Cerebellar cortex (tissue), 1 donor: Measurements from ENCODE around the gene TMEM203.

Experiments
- DNase-seq: peaks from one replicate; pipeline ENCODE4 v3.0.0-alpha.2; 2015; ENCODE audit warnings: low spot score

Gene TMEM203

DNA sequence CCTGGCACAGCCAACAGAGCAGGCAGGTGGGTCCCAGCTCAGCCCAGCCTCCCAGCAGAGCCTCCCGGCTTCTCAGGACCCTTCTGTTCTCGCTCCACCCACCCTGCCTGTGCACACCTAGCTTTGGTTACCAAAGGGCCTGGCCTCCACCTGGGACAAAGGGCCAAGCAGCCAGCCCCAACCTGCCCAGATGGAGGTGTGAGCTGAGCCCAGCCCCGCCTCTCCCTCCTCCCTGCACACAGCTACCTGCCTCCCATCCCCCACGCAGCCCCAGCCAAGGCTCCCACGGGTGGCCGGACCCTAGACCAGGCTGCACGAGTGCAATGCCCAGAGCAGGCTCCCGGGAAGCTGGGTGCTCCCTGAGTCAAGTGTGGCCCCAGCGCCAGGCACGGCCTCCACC, 10.5 kb downstream of the TMEM203 start:
- no peak for DNase-seq

- DNase-seq: no peak
These were observed 11.1 kb downstream of the TMEM203 start for GRCh38 chr9:137194388-137194787.

DNA sequence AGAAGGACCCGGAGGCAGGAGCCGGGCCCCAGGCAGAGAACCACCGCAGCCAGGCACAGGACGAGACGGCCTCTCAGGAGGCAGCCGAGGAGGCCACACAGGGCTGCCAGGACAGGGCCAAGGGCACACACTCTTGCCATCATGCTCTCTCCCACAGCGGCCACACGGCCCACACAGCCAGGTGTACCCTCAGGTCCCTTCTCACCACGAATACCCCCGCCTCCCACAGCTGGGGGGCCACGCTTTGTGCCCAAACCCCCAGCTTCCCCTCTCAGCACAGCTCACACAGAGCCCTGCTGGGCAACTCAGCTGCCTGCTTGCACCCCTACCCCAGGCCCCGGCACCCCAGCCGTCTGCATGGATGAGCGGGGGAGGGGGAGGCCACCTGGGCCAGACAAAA, 11.7 kb downstream of the TMEM203 start:
- DNase-seq: no peak

- no peak for DNase-seq
These were observed 12.6 kb downstream of the TMEM203 start for GRCh38 chr9:137192859-137193258.

- no peak for DNase-seq
These were observed 13.0 kb downstream of the TMEM203 start for GRCh38 chr9:137192448-137192780.

DNA sequence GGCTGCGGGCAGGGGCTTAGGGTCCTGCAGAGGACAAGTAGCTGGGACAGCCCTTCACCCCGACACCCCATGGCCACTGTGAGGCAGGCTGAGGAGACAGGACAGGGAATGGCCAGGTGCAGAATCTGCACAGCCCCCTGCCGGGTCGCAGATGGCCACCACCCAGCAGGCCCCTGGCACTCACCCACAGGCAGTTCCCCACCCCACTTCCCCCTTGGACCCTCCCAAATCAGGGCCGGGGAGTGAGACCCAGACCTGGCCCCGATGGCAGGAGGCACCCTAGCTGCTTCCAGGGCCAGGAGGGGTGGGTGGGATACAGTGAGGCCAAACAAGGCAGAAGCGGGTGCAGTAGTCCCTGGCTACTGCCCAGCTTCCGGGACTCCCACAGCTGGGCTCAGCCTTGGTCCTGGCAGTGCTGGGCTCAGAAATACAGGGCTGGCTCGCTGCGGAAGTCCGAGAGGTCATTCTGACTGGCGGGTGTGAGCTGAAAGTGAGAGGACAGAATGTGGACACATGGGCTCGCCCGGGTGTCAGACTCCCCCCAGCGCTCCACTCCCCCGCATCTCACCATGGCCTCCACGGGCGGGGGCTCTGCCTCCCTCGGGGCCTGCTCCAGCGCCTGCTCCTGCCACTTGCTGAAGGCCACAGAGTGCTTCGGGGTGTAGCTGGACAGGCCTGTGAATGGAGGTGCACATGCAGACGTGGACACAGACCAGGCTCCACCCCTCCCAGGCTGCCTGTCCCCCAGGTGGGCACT, 13.6 kb downstream of the TMEM203 start:
- peak; percentile 33 for DNase-seq

DNA sequence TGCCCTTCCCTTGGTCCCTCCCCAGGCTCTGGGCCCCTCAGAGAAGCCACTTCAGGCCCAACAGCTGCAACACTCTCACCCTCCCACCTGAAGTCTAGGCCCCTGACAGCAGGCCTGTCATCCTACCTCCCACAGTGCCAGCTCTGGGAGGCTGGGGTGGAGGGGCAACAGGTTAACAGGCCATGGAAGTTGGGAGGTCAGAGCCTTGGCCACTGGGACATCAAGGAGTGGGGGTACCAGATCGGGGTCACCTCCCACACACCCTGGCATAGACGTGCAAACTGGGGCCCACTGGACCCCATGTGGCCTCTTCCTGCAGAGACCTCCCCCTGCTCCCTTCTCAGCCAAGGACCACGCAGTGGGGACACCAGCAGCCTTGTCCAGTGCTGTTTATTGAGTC, 14.2 kb downstream of the TMEM203 start:
- no peak for DNase-seq

- DNase-seq: no peak
These were observed 15.1 kb downstream of the TMEM203 start for GRCh38 chr9:137190315-137190856.

- DNase-seq: no peak
These were observed 15.9 kb downstream of the TMEM203 start for GRCh38 chr9:137189297-137190295.

GRCh38 chr9:137188490-137189296, 16.8 kb downstream of the TMEM203 start, which contains the start of the genes ANAPC2 and SSNA1:
Gene ANAPC2 (minus strand): TSS chr9:137188560. CDS start chr9:137188532, 28 bp downstream.
Gene SSNA1 (plus strand): TSS chr9:137188676. CDS start chr9:137188727, 51 bp downstream.
- peak; percentile 85 for DNase-seq

DNA sequence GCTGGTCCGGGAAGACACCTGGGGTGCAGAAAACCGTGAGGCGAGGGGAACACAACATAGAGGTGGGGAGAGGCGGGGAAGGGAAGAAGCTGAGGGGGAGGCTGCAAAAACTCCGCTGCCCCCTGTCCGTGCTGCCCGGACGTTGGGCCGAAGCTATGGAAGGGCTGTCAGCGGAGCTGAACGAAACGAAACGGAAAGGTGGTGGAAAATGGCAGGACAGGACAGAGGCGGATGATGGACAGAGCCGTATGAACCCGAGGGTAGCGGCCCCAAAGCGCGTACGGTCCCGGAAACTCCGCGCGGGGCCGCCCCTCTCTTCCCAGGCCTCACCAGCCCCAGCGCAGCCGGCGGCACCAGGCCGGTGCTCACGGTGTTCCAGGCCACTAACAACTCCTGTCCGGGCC, 17.4 kb downstream of the TMEM203 start:
- DNase-seq: no peak

GRCh38 chr9:137187386-137187785, 18.1 kb downstream of the TMEM203 start:
- DNase-seq: no peak

- DNase-seq: no peak
These were observed 19.1 kb downstream of the TMEM203 start for GRCh38 chr9:137186385-137186784.

- no peak for DNase-seq
These were observed 19.5 kb downstream of the TMEM203 start for GRCh38 chr9:137185921-137186320.

- no peak for DNase-seq
These were observed 20.4 kb downstream of the TMEM203 start for GRCh38 chr9:137184881-137185660.

DNA sequence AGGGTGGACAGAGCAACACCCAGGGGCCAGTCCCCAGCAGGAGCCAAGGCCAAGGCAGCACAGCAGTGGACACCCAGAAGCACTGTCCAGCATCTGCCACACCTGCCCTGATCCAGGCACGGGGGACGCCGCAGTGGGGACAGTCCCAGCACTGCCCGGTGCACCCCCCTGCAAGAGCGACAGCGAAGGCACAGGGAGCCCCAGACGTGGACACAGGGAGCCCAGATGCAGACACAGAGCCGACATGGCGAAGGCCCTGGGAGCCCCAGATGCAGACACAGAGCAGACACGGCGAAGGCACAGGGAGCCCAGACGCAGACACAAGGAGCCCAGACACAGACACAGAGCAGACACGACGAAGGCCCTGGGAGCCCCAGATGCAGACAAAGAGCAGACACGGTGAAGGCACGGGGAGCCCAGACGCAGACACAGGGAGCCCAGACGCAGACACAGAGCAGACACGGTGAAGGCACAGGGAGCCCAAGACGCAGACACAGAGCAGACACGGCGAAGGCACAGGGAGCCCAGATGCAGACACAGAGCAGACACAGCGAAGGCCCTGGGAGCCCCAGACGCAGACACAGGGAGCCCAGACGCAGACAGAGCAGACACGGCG, 21.4 kb downstream of the TMEM203 start:
- no peak for DNase-seq

DNA sequence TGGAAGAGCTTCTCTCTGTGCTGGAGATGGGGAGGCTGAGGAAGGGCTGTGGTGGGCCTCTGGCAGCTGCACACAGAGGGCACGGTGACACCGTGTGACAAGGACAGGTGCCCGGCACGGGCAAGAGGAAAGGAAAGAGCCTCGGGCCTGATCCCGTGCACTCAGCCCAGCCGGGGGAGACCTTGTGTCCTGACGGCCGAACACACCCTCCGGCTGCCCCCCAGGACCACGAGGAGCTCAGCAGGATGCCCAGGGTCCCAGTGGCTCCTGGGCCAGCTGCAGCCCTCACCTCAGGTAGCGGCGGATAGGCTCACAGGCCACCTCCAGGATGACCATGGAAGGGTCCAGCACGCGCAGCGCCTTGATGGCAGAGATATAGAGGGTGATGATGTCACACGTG, 22.6 kb downstream of the TMEM203 start:
- no peak for DNase-seq

DNA sequence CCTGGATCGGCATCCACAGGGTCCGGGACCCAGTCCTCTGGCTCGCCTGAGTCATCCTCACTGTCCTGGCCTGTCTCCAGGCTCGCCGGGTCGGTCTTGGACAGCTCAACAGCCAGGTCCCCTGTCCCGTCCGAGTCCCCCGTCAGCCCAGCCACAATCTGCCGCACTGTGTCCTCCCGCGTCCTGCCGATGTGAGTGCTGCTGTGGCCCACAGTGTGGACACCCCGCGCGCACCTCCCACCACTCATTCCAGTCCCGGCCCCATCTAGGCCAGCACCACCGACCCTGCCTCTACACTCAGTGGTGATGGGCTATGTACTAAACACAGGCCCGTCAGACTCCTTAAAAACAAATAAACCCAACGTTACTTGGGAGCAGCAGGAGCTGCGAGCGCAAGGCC, 23.8 kb downstream of the TMEM203 start:
- no peak for DNase-seq

GRCh38 chr9:137180491-137180890, 25.0 kb downstream of the TMEM203 start:
- no peak for DNase-seq

DNA sequence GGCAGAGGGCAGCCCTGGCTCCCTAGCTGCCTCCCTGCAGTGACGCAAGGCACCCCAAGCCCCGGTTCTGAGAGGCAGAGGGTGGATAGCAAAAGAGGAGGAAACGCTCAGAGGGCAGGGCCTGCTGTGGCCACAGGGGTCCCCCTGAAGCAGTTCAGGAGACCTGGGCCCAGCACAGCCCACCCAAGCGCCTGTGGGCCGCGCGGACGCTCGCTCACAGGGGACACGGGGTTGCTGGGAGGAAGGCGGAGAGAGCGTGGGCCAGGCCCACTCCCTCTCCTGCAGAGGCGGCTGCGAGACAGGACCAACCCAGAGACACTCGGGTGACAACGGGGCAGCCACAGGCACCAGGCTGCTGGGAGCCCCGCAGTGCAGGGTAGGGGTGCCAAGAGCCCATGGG, 25.7 kb downstream of the TMEM203 start:
- DNase-seq: no peak
